Fibroblast of the conjunctiva (primary cell): ENCODE measurements around the gene NCKAP5L.
A peak's percentile ranks its signal among the peaks of the same experiment; 100 is the strongest.
"Not testable (repeated sequence)": the region's sequence is repeated elsewhere in the genome, so short reads cannot be mapped to it uniquely, and the experiment has no call there.

Source experiments
- DNase-seq: peaks from one replicate; pipeline ENCODE4 v3.0.0-alpha.2; 2010; ENCODE audit warnings: low read depth

NCKAP5L gene

GRCh38 chr12:49828133-49829091 is at the start of gene NCKAP5L:
TSS of gene NCKAP5L (minus strand) at chr12:49828413. CDS start at chr12:49804044, 24,369 bp downstream.
- DNase-seq = peak; percentile 94

DNA sequence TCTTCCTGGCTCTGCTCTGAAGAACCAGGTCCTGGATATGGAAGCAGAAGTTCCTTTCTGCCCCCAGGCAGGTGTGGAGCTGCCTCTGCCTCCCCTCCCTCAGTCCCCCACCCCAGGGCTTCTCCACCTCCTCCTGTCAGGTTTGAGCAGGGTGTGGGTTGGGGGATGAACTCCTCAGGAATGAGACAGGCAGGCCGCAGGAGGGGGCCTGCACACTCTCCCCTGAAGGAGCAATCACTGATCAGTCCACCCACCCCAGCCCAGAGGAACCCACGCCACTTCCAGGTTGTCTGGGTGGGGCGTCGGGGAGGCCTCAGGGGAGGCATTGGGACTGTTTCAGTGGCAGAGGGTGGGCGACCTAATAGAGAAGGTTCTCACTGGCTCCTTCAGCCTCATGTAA is 48.9 kb upstream of the NCKAP5L start:
- DNase-seq = no peak

DNA sequence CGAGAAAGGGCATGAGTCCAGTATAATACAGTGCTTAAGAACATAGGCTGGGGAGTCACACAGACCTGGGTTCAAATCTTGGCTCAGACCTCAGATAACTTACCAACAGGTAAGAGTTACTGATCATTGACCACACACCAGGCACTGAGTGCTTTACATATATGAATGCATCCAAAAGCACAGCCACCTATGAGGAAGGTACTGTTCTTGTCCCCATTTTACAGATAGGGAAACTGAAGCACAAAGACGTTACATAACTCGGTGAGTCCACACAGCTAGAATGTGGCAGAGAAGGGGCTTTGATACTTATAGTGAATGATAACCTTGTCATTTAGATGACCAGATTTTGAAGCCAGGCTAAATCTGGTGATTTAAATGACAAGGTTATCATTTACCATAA is 47.9 kb upstream of the NCKAP5L start:
- DNase-seq = no peak

DNA sequence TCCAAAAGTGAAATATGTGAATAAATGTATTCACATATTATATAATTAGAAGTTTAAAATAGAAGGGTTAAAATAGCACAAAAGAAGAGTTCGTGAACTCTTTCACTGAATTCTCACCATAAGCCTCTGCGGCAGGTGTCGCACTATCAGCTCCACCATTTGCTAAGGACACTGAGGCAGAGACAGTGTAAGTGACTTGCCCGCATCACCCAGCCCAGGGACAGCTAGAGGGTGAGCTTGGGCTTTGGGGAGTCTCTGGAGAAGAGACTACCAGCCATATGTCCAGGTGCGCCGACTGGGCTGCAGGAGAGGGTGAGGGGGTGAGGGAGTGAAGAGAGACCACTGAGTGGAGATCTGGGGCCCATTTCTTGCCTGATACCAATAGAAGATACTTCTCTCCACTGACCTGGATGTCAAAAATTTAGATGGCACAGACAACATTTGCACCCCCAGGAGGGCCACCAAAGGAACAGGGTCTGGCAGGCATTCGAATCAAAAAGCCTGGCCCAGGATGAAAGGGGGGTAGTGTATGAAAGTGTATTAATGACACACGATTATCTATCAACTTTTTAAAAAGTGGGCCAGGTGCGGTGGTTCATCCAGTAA is 47.0 kb upstream of the NCKAP5L start:
- DNase-seq = no peak

GRCh38 chr12:49874142-49874897 is 46.1 kb upstream of the NCKAP5L start:
- no peak for DNase-seq

- no peak for DNase-seq
Measured at GRCh38 chr12:49873361-49873934, 45.2 kb upstream of the NCKAP5L start.

DNA sequence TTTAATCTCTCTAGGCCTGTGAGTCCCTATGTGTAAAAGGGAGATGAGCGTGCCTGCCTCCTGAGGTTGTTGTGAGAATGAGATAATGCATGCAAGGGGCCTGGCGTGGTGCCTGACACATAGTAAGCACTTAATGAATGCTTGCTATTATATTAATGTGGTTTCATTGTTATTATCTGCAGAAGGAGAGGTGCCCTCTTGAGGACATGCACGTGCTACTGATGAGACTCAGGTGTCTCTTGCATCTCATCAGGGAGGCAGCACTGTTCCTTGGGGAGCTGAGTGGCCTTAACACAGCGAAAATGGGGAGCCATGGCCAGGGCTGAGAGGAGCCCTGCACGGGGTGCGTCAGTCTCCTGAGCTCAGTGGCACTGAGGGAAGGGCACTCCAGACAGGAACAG is 44.6 kb upstream of the NCKAP5L start:
- no peak for DNase-seq

DNA sequence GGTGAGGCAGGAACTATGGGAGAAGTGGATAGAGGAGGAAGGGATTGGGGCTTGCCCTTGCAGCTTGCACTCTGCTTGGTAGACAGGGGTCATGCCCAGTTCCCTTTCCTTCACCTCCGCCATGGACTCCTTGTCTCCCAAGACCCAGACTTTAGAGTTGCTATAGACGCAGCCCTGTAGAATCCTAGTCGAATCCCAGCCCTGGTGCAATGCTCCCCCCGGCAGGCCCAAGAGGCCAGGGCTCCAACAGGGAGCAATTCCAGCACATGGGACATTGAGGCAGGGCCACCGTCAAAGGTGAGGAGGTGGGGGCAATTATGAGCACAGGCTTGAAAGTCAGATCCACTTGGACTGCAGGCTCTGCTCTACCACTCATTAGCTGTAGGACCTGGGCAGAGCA is 44.2 kb upstream of the NCKAP5L start:
- DNase-seq = no peak

DNA sequence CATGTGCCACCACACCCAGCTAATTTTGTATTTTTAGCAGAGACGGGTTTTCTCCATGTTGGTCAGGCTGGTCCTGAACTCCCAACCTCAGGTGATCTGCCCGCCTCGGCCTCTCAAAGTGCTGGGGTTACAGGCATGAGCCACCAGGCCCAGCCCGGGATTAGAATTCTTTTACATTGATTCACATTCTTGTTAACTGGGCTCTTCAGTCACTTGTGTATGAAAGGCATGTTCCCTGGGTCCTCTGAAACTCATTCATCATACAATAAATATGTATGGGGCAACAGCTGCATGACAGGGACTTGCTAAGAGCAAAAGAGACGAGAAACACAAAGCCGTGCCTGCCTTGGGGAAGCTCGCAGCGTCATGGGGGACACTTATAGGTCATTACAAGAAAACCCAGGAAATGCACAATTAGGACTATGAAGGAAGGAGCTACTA is 43.6 kb upstream of the NCKAP5L start:
- not testable (repeated sequence) for DNase-seq

- no peak for DNase-seq
Measured at GRCh38 chr12:49871263-49871561, 43.0 kb upstream of the NCKAP5L start.

- DNase-seq = no peak
Measured at GRCh38 chr12:49870501-49871262, 42.5 kb upstream of the NCKAP5L start.

- no peak for DNase-seq
Measured at GRCh38 chr12:49869816-49870500, 41.7 kb upstream of the NCKAP5L start.

GRCh38 chr12:49868952-49869815 is 41.0 kb upstream of the NCKAP5L start:
- DNase-seq = peak; percentile 95

- no peak for DNase-seq
Measured at GRCh38 chr12:49868449-49868848, 40.2 kb upstream of the NCKAP5L start.

DNA sequence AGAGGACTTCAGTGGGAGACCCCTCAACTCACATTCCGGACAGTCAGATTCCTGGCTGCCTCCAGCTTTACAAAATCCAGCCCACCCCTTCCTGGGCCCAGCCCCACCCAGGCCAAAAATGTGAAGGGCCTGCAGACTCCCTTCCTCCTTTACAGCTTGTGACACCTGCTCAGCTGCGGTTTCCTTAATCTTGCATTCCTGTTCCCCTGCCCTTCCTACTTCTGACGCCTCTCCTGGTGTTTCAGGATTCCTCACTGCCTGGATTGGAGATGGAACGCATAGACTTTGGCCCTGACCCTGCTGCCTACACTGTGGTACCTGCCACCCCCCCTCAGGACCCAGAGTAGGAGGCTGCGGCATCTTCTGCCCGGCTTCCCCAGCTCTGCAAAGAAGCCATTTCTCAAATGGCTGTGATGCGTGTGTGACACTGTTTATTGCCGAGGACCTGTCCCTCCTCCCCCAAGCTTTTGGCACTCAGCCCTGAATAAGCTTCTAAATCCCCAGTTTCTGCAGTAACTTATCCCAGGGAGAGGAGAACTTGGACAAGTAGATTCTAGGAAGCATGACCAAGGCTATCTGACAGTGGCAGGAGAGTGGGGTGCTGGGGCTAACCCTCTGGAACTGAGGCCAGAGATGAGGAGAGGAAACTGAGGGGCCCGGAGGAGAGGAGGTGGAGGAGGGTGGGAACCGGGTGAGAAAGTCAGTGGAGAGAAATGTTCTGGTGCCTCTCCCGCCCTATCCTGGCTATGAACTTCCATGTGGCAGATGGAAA is 39.5 kb upstream of the NCKAP5L start:
- DNase-seq = no peak

GRCh38 chr12:49866859-49867569 is 38.8 kb upstream of the NCKAP5L start:
- DNase-seq = no peak

DNA sequence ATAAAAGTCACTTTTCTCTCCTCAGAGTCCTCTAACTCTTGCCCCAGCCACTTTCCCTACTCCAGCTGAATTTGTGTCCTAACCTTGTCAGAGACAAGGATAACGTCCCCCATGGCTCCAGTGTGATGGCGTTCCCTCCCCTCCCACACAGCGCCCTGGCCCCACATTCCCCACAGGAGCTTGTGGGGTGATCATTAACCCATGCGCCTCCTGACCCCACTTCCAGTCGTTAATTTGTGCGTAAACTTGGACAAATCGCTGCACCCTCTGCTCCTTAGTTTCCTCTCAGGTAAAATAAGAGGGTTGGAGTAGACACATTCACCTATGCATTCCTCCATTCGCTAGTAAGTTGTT is 37.5 kb upstream of the NCKAP5L start:
- no peak for DNase-seq

- DNase-seq = no peak
Measured at GRCh38 chr12:49865109-49865781, 37.0 kb upstream of the NCKAP5L start.
